ENCODE data around the gene RNF220. TPM values are rescaled to one million over a fixed set of nuclear protein-coding genes. Genes with fewer than 3 reads are reported as not detected.

The RNF220 gene
- total and polyA plus RNA-seq, 2 of the 13 experiments (the other 11 are each of a cell fraction or from before 2014, with no cell fraction given), result 48.2 to 72.1 TPM

DNA sequence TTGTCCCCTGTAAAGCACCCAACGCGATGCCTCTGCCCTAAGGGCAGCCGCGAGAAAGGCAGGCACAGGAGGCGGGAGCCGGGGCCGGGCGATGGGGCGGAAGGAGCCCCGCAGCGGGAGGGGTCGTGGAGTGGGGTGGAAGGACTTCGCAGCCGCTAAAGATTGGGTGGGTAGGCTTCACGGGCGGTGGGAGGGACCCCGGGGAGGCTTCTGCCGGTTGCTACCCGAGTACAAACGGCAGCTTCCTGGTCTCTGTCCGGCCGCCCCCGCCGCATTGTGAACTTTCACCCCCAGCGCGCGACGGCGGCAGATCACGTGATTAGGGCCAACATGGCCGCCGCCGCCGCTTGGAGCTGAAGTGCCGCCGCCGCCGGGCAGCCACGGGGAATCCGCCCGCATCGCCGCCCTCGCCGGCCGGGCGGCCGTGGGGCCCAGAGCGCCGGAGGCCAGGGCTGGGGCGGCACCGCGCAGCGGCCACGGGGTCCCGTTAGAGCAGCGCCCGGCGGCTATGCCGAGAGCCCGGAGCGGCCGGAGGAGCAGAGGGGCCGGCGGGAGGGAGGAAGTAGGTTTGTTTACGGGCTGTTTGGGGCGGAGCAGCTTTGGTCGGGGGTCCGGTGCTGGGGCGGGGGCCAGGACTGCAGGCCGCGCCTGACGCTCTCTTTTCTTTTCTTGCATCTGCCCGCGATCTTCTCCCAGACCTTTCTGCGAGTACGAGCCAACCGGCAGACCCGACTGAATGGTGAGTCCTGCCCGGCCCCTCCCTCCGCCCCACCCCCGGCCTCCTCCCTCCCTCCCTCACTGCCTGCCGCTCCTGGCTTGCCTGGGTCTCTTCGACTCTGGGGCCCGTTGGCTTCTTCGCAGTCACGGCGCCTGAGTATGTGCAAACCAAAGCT lies 226.8 kb downstream of the RNF220 start (continued):
- no peak for TF ChIP-seq HOXA9 (CRISPR knock-in tag; IDR thresholded peaks at IDR 0.05; ENCODE audit: borderline replicate concordance)
- no peak for TF ChIP-seq NFKBIZ (CRISPR knock-in tag; IDR thresholded peaks at IDR 0.05)
- no peak for TF ChIP-seq MYNN (CRISPR knock-in tag; IDR thresholded peaks at IDR 0.05; ENCODE audit: low read depth)
- TF ChIP-seq, protein P1, sequence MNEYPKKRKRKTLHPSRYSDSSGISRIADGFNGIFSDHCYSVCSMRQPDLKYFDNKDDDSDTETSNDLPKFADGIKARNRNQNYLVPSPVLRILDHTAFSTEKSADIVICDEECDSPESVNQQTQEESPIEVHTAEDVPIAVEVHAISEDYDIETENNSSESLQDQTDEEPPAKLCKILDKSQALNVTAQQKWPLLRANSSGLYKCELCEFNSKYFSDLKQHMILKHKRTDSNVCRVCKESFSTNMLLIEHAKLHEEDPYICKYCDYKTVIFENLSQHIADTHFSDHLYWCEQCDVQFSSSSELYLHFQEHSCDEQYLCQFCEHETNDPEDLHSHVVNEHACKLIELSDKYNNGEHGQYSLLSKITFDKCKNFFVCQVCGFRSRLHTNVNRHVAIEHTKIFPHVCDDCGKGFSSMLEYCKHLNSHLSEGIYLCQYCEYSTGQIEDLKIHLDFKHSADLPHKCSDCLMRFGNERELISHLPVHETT (CRISPR knock-in tag; conservative IDR thresholded peaks at IDR 0.05), result peak; percentile 65
- TF ChIP-seq ZNF569 (CRISPR knock-in tag; IDR thresholded peaks at IDR 0.05; ENCODE audit: borderline replicate concordance), result no peak
- TF ChIP-seq FLYWCH1 (CRISPR knock-in tag; IDR thresholded peaks at IDR 0.05), result no peak
- TF ChIP-seq MED13 (CRISPR knock-in tag; IDR thresholded peaks at IDR 0.05), result no peak
- TF ChIP-seq, protein P2, sequence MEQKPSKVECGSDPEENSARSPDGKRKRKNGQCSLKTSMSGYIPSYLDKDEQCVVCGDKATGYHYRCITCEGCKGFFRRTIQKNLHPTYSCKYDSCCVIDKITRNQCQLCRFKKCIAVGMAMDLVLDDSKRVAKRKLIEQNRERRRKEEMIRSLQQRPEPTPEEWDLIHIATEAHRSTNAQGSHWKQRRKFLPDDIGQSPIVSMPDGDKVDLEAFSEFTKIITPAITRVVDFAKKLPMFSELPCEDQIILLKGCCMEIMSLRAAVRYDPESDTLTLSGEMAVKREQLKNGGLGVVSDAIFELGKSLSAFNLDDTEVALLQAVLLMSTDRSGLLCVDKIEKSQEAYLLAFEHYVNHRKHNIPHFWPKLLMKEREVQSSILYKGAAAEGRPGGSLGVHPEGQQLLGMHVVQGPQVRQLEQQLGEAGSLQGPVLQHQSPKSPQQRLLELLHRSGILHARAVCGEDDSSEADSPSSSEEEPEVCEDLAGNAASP (CRISPR knock-in tag; IDR thresholded peaks at IDR 0.05; ENCODE audit: borderline replicate concordance), result 0 out of 2 replicates have a peak, but pooled peaks have one; percentile 1
- peak; percentile 76 for TF ChIP-seq ARNT2 (CRISPR knock-in tag; IDR thresholded peaks at IDR 0.05; ENCODE audit: low read depth)
- TF ChIP-seq ZNF446 (CRISPR knock-in tag; IDR thresholded peaks at IDR 0.05), result no peak
- no peak for TF ChIP-seq ZNF205 (CRISPR knock-in tag; IDR thresholded peaks at IDR 0.05)
- no peak for TF ChIP-seq TEAD3 (CRISPR knock-in tag; optimal IDR thresholded peaks at IDR 0.05; ENCODE audit: borderline replicate concordance)
- TF ChIP-seq DNMT3B (CRISPR knock-in tag; conservative IDR thresholded peaks at IDR 0.05), result no peak
- TF ChIP-seq MIER2 (CRISPR knock-in tag; IDR thresholded peaks at IDR 0.05), result no peak
- no peak for TF ChIP-seq NFE2 (CRISPR knock-in tag; IDR thresholded peaks at IDR 0.05)
- TF ChIP-seq ZNF839 (CRISPR knock-in tag; IDR thresholded peaks at IDR 0.05; ENCODE audit: borderline replicate concordance), result no peak
- TF ChIP-seq ZSCAN12 (CRISPR knock-in tag; IDR thresholded peaks at IDR 0.05), result no peak
- TF ChIP-seq PRPF4 (IDR thresholded peaks at IDR 0.05; ENCODE audit: low read depth, low read length, poor library complexity, severe bottlenecking), result no peak
- TF ChIP-seq ZNF484 (CRISPR knock-in tag; IDR thresholded peaks at IDR 0.05; ENCODE audit: borderline replicate concordance, low read depth), result no peak
- TF ChIP-seq, protein P3, sequence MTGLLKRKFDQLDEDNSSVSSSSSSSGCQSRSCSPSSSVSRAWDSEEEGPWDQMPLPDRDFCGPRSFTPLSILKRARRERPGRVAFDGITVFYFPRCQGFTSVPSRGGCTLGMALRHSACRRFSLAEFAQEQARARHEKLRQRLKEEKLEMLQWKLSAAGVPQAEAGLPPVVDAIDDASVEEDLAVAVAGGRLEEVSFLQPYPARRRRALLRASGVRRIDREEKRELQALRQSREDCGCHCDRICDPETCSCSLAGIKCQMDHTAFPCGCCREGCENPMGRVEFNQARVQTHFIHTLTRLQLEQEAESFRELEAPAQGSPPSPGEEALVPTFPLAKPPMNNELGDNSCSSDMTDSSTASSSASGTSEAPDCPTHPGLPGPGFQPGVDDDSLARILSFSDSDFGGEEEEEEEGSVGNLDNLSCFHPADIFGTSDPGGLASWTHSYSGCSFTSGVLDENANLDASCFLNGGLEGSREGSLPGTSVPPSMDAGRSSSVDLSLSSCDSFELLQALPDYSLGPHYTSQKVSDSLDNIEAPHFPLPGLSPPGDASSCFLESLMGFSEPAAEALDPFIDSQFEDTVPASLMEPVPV (CRISPR knock-in tag; IDR thresholded peaks at IDR 0.05), result no peak
- TF ChIP-seq, protein P4, sequence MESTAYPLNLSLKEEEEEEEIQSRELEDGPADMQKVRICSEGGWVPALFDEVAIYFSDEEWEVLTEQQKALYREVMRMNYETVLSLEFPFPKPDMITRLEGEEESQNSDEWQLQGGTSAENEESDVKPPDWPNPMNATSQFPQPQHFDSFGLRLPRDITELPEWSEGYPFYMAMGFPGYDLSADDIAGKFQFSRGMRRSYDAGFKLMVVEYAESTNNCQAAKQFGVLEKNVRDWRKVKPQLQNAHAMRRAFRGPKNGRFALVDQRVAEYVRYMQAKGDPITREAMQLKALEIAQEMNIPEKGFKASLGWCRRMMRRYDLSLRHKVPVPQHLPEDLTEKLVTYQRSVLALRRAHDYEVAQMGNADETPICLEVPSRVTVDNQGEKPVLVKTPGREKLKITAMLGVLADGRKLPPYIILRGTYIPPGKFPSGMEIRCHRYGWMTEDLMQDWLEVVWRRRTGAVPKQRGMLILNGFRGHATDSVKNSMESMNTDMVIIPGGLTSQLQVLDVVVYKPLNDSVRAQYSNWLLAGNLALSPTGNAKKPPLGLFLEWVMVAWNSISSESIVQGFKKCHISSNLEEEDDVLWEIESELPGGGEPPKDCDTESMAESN (CRISPR knock-in tag; conservative IDR thresholded peaks at IDR 0.05), result no peak
- peak; percentile 86 for TF ChIP-seq SKI (IDR thresholded peaks at IDR 0.05; ENCODE audit: partially characterized antibody)
